ENCODE data around the gene CCDC174. TPM values are rescaled to one million over a fixed set of nuclear protein-coding genes. Genes with fewer than 3 reads are reported as not detected.

CCDC174 gene
- total and polyA plus RNA-seq, 2 of the 4 experiments (the other 2 are of a cell fraction): 5.9 to 9.6 TPM

- Histone ChIP-seq H2AFZ (replicated peaks; ENCODE audit: low read length, poor library complexity) (no peak overlapping the region), H3K18ac (ENCODE audit: low read depth, low read length) (no peak overlapping the region), H3K4ac (ENCODE audit: low read depth, low read length) (no peak overlapping the region), H3K4me1 (ENCODE audit: control insufficient read depth, insufficient read depth, low read length) (no peaks in the 10 kb centered on the region), H2AK5ac (ENCODE audit: low read depth, low read length) (no peak overlapping the region), H3K27ac (ENCODE audit: insufficient read depth, low read length) (no peak overlapping the region), H4K91ac (ENCODE audit: insufficient read depth, low read depth, low read length) (no peak overlapping the region), H3K79me1 (ENCODE audit: low read depth in 1 of 2, low read length in 2 of 2) (peaks cover 0 to 3% of the 10 kb centered on the region in 2 experiments; a peak in 2 of 4 replicates), H3K27me3 (ENCODE audit: control insufficient read depth, insufficient read depth, low read length) (no peaks in the 10 kb centered on the region), H3K9me1 (ENCODE audit: insufficient read depth, low read length) (no peaks in the 10 kb centered on the region), H2AK9ac (replicated peaks; ENCODE audit: low read depth, low read length, poor library complexity) (no peak overlapping the region), H3K14ac (replicated peaks; ENCODE audit: low read depth, low read length) (no peak overlapping the region), H3K9me3 (ENCODE audit: control insufficient read depth, insufficient read depth, low read length) (no peaks in the 10 kb centered on the region), H4K5ac (ENCODE audit: low read depth, low read length) (no peak overlapping the region), H4K20me1 (ENCODE audit: insufficient read depth, low read length) (no peaks in the 10 kb centered on the region), H3K36me3 (ENCODE audit: control insufficient read depth, insufficient read depth, low read length) (peaks cover 49% of the 10 kb centered on the region), H3K56ac (ENCODE audit: extremely low read depth, insufficient read depth, low read length) (no peak overlapping the region), H3K23ac (ENCODE audit: low read depth, low read length) (no peak overlapping the region), H4K8ac (ENCODE audit: low read depth in 2 of 2, low read length in 2 of 2) (no peak overlapping the region), H2BK5ac (ENCODE audit: low read depth, low read length, poor library complexity, severe bottlenecking) (no peak overlapping the region), H3K4me2 (ENCODE audit: low read depth, low read length) (no peak overlapping the region), H2BK15ac (ENCODE audit: low read depth, low read length) (no peak overlapping the region), H3K4me3 (ENCODE audit: insufficient read depth, low read depth, low read length) (no peak overlapping the region), H3K9ac (ENCODE audit: low read depth, low read length) (no peak overlapping the region), H2BK120ac (ENCODE audit: low read depth, low read length) (no peak overlapping the region), H2BK20ac (ENCODE audit: low read depth, low read length) (no peak overlapping the region)
- TF ChIP-seq, protein P1, sequence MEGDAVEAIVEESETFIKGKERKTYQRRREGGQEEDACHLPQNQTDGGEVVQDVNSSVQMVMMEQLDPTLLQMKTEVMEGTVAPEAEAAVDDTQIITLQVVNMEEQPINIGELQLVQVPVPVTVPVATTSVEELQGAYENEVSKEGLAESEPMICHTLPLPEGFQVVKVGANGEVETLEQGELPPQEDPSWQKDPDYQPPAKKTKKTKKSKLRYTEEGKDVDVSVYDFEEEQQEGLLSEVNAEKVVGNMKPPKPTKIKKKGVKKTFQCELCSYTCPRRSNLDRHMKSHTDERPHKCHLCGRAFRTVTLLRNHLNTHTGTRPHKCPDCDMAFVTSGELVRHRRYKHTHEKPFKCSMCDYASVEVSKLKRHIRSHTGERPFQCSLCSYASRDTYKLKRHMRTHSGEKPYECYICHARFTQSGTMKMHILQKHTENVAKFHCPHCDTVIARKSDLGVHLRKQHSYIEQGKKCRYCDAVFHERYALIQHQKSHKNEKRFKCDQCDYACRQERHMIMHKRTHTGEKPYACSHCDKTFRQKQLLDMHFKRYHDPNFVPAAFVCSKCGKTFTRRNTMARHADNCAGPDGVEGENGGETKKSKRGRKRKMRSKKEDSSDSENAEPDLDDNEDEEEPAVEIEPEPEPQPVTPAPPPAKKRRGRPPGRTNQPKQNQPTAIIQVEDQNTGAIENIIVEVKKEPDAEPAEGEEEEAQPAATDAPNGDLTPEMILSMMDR (conservative IDR thresholded peaks at IDR 0.05; ENCODE audit: low read depth, low read length): no peak
- TF ChIP-seq MAFK (IDR thresholded peaks at IDR 0.05; ENCODE audit: low read depth, low read length) (no peak), CHD1 (IDR thresholded peaks at IDR 0.05; ENCODE audit: low read depth, low read length) (no peak), ELK1 (IDR thresholded peaks at IDR 0.05; ENCODE audit: borderline replicate concordance, low read depth, low read length) (no peak), USF2 (IDR thresholded peaks at IDR 0.05; ENCODE audit: low read depth, low read length) (no peak), FOS (IDR thresholded peaks at IDR 0.05; ENCODE audit: low read depth, low read length) (no peak), RAD21 (IDR thresholded peaks at IDR 0.05; ENCODE audit: low read length) (no peak), RFX5 (IDR thresholded peaks at IDR 0.05; ENCODE audit: low read depth, low read length) (no peak), MAZ (IDR thresholded peaks at IDR 0.05; ENCODE audit: borderline replicate concordance, low read depth, low read length) (no peak), MXI1 (IDR thresholded peaks at IDR 0.05; ENCODE audit: borderline replicate concordance, low read depth, low read length) (no peak), CEBPB (IDR thresholded peaks at IDR 0.05; ENCODE audit: low read depth, low read length) (no peak), POLR2A (IDR thresholded peaks at IDR 0.05; ENCODE audit: low read depth, low read length) (no peak), SMC3 (IDR thresholded peaks at IDR 0.05; ENCODE audit: low read depth, low read length) (no peak), RCOR1 (IDR thresholded peaks at IDR 0.05; ENCODE audit: insufficient replicate concordance, low read length) (no peak), BHLHE40 (IDR thresholded peaks at IDR 0.05; ENCODE audit: low read depth, low read length) (no peak), NFE2L2 (IDR thresholded peaks at IDR 0.05; ENCODE audit: low read depth, low read length) (no peak)
- POLR2A ChIA-PET (ENCODE audit: unreplicated experiment): no interaction called here
- DNase-seq (no peak), ATAC-seq (ENCODE audit: low read depth) (no peak)
- no CpG with 5 or more reads among the region's 2 CpGs for WGBS, 2 experiments (ENCODE audit: extremely low coverage in 2 of 2, insufficient read length in 1 of 2)
- dilution Hi-C loops (cut with HindIII; ENCODE audit: low sequenced_read_pairs, unreplicated experiment): no loop called here
- in situ Hi-C loops (cut with MboI; ENCODE audit: low sequenced_read_pairs): loop anchor here (25.0 kb wide), 1 partner anchor 378 kb away; no protein-coding TSS in a partner anchor
- CTCF ChIA-PET: no interaction called here
- intact Hi-C loops (cut with micrococcal nuclease): no loop called here
- no TSS peak for BruUV-seq (replicated peaks)
Observed at GRCh38 chr3:14658978-14659377, 7.4 kb downstream of the CCDC174 start.

Data from IMR-90 (cell line).